Activated CD4-positive, alpha-beta T cell treated with anti-CD3 and anti-CD28 coated beads, Interleukin-2, Interleukin-4, amounts not matched to agents 100 ng/mL and 50 ng/mL, durations not matched to agents 16 hours and 8 hours (primary cell): ENCODE data around the gene BCL2.

Source experiments
- DNase-seq: peaks from one replicate; pipeline ENCODE4 v3.0.0-alpha.2; 2020; ENCODE audit warnings: low spot score

The BCL2 gene

GRCh38 chr18:63140038-63140450 lies 179.5 kb downstream of the BCL2 start:
- DNase-seq = no peak

GRCh38 chr18:63138436-63139340 lies 180.9 kb downstream of the BCL2 start:
- no peak for DNase-seq

GRCh38 chr18:63137999-63138435 lies 181.6 kb downstream of the BCL2 start:
- DNase-seq = peak; percentile 60

DNA sequence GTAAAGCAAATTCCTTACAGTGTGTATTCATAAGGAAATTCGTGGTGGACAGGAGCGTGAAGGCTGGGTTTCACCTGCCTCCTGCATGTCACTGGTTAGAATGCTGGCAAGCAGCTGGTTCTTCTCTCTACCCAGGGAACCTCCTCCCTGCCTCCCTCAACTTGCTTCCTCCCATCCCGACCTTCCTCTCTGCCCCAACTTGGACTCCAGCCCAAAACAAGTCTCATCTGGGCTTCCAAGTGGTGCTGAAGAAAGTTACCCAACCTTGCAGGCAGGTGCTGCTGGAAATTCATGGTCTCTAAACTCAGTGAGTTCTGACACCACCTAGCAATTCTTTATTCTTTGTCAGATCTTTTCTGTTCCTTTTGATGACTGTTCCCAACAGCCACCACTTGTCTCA lies 184.5 kb downstream of the BCL2 start:
- no peak for DNase-seq

GRCh38 chr18:63132819-63133200 lies 186.8 kb downstream of the BCL2 start:
- DNase-seq = no peak

- no peak for DNase-seq
Observed at GRCh38 chr18:63131959-63132818, 187.4 kb downstream of the BCL2 start.

- peak; percentile 64 for DNase-seq
Observed at GRCh38 chr18:63131106-63131958, 188.2 kb downstream of the BCL2 start.

DNA sequence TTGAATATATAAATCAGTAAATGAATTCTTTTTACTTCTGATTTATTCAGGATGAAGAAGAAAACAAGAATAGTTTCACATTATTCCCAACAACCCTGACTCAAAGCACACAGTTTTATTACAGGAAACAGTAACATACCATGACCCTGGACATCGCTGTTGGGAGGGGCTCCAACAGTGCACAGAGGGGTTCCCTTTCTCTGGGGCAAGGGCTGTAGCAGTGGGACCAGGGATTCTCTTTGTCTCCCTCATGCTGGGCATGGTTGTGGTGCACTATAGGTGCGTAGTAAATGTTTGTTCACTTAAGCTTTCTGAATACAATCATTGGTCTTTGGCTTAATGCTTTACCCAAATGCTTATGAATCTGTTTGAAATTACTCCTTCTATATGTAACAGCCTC lies 189.4 kb downstream of the BCL2 start:
- no peak for DNase-seq

- DNase-seq = no peak
Observed at GRCh38 chr18:63128237-63128974, 191.2 kb downstream of the BCL2 start.

DNA sequence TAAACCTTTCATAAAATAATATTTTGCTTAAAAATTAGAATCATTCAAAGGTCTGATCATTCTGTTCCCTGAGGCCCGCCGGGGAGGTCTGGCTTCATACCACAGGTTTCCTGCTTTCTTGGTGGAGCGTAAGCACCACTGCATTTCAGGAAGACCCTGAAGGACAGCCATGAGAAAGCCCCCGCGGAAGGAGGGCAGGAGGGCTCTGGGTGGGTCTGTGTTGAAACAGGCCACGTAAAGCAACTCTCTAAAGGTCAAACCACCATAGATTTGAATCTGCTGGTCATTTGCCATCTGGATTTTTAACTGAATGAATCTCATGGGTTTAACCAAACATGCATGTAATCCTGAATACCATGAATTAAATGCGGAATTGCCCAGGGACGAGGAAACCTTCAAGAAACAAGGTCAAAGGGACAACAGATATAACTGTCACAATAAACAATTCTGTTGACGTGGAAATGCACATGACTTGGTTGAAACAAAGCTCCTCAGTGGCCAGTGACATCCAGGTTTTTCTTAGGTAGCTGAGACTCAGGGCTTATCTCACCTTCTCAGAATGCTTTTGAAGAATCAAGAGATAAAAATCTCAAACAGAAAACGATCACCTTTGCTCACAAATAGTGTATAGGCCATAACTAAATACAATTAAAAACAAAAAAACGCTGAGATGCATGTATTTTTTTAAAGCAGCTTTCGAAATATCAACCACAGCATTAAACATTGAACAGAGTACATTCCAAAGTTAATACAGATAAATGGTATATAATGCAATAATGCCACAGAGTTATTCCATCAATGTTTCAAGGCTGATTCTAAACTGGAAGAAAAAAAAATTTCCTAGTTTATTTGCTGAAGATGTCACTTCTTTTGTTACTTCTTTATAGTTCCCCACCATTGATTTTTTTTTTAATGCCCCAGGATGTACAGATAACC lies 193.2 kb downstream of the BCL2 start:
- DNase-seq = no peak

DNA sequence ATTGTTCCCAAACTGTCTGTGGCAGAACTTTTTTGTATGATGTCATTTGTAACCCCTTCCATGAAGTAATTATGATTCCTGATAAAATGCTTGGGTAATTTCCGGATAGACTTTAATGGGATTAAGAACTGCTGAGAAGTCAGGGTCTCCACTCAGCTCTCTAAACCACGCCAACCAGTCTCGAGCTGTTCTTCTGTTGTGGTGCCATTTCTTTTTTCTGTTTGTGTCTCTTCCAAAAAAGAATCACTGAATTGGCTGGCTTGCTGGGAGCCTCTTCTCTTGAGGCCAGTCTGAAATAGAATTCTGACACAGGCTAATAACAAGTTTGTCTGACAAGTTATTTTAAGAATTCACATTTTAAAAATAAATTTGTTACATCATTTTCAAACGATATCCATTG lies 198.9 kb downstream of the BCL2 start:
- DNase-seq = no peak

- DNase-seq = no peak
Observed at GRCh38 chr18:63119647-63120046, 199.9 kb downstream of the BCL2 start.

DNA sequence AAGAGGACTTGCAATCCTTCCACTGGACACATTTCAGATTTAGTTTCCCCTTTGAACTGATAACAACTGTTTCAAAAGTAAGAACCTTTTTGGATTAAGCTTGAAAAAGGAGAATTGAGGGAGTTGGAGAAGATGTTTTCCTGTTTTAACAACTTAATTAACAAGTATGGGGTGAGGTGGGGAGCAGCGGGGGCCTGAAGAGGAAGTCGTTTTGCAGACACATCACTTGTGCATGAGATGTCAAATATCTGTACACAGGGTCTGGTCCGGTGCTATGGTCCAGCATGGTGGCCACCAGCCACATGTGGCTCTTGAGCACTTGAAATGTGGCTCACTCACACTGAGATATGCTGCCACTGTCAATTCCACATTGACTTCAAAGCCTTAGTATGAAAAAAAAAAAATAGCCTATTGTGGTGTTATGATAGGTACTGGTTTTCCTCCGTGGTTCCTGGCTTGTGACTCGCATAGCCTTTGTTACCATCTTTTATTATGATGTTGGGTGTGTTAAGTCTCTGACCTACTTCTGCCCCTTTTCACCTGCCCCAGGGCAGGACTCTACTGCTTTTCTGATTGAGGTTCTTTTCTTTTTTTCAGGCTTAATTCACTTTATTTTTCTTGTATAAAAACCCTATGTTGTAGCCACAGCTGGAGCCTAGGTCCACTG lies 205.5 kb downstream of the BCL2 start:
- no peak for DNase-seq

DNA sequence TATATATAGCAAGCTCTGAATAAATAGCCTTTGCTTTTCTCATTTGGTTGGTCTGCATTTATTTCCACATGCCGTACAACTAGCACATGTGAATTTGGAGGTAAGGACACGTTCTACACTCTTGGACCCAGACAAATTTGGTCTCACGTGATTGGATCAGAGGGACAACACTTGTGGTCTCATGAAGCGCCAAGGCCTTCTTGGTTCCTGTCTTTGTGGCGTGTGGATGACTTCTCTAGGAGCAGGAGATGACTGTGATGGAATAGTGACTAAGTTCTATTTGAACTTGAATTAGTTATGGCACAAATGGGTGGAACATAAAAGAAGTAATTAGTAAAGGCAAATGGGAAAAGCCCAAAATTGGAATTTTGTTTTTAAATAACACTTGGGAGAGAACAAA lies 206.9 kb downstream of the BCL2 start:
- no peak for DNase-seq

- no peak for DNase-seq
Observed at GRCh38 chr18:63111671-63112402, 207.7 kb downstream of the BCL2 start.

DNA sequence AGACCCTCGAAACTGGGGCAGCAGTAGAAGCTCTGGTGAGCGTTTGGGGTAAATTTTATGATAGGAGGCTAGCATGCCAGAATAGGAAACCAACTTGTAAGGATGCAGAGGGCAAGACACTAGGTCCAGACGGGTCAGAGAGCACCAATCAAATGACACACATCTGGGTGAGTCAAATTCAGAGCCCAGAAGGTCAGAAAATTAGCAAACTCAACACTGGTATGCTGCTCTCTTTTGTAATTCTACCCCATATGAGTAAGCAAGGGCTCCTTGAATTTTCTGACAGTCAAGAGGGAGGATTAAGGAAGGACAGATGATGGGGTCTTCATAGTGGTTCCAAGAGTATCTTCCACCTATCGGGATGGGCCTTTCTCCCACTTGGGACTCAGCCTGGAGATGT lies 209.8 kb downstream of the BCL2 start:
- peak; percentile 49 for DNase-seq

DNA sequence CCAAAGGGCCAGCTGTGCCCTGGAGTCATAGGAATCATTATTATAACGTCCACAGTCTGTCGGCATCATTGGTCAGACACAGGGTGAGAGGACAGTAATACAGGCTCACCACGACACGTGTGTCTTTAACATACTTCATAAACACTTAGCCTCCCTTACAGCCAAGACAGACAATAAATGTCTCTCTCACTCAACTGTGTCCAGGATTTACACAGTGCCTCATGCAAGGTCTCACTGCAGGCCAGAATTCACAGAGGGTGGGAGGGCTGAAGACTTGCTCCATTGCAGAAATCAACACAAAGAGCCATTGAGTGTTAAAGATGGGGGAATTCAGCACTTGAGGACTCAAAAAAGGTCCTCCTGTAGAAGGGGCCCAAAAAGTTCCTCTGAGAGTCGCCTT lies 210.5 kb downstream of the BCL2 start:
- DNase-seq = no peak

- DNase-seq = no peak
Observed at GRCh38 chr18:63107931-63108330, 211.6 kb downstream of the BCL2 start.
